ENCODE results near the gene LMBRD2.
"Not testable (repeated sequence)": the region's sequence is repeated elsewhere in the genome, so short reads cannot be mapped to it uniquely, and the experiment has no call there.

LMBRD2 gene

GRCh38 chr5:36160617-36161016 lies 8.9 kb upstream of the LMBRD2 start:
- DNase-seq, result no peak

DNA sequence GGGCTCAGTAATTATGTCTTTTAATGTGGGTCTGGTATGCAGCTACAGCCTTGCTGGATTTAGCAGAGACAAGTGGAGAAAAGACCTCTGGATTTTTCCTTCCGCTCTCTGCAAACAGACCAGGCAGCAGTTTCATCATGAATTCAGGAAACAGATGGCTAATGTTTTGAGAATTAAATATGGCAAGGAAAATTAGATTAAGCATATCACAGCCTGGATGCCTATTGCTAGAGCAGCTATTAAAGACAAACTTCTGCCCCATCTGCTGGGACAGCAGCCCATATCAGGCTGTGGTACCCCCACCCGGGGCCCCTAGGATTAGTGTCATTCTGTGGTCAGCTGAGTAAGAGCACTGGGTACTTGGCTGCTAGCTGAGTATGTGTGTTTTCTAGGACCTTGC lies 6.5 kb upstream of the LMBRD2 start:
- DNase-seq, result no peak

- no peak for DNase-seq
Observed at GRCh38 chr5:36156619-36157018, 4.9 kb upstream of the LMBRD2 start.

DNA sequence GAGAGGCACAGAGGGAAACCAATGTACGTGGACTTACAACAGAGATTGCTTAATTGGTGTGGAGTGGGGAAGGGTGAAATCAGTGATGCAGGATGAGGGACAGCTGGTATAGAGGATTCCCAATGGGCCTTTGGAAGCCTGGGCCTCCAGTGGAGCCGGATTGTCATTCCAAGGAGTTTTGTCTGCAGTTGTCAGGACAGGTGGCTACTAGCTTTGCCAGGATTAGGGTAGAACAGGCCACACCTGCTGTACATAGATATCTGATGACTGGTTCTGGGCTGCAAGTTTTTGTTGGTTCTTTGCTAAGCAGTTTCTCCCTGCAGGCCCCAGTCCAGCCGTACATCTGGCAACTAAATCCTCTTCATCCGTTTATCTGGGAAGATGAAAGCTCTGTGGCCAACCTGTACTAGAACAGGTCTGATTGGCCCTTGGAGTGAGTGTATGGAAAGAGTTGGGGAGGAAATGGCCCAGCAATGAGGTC lies 4.5 kb upstream of the LMBRD2 start:
- DNase-seq, result no peak

DNA sequence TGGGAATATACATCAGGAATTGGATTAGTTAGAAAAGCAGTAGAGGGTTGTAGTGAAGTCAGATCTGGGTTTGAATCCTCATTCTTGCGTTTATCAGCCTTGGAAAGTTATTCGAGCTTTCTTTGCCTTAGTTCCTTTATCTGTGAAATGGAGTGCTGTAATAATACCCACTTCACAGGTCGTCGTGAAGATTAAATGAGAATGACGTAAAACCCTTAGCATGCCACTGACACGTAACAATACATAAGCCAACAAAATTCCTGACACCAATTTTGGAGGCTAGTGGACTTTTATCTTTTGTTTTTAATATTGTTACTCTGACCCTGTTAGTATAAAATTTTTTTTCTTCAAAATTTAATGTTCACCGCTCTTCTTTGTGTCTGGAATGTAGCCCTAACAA lies 3.6 kb upstream of the LMBRD2 start:
- no peak for DNase-seq

- DNase-seq, result no peak
Observed at GRCh38 chr5:36153726-36154125, 2.0 kb upstream of the LMBRD2 start.

DNA sequence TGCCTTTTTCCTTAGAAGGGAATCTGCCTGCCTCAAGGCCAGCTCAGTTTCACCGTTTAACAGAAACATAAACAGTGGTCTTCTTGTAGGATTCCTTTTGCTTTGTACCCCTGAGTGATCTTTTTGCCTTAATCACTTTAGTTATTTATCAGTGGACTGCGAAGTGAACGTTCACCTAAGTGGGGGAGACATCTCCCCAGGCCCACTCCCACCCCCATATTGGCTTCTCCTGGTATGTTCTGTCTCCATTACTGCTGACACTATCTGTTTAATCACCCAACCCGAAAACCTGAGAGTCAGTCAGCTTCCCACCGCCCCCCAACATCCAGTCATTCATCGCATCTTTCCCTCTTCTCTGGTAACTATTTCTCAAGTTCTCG lies 1.6 kb upstream of the LMBRD2 start:
- DNase-seq, result no peak

DNA sequence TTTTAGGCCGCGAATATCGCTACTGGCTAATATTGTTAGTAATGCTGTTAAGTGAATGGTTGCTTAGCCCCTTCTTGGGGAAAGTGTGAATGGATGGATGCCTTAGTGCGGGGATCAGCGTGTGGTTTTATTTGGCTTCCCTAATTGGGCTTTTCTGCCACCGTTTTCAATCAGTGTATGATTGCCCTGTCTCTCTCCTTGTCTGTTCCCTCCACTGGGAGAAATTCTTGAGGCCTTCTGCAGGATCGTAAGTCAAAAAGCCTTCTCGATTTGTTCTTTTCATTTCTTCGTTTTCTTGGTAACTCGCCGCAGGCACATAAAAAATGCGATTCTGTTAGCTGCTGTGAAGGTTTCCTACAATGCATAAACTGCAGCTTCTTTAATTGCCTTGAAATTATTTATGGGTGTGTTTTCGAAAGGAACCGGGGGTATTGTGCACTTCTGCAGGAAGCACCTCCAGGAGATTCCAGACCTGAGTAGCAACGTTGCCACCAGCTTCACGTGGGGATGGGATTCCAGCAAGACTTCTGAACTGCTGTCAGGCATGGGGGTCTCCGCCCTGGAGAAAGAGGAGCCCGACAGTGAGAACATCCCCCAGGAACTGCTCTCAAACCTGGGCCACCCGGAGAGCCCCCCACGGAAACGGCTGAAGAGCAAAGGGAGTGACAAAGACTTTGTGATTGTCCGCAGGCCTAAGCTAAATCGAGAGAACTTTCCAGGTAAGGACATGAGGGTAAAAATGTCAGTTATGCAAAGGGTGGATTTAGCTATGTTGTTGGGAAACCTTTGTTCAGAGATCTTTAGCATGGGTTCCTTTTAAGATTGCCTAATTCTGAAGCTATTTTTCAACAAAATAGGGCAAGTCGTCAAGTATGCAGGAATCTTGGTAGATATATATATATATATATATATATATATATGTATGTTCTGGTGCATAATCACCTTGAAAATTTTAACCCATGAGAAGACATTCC lies 924 bp upstream of the LMBRD2 start:
- DNase-seq, result no peak

DNA sequence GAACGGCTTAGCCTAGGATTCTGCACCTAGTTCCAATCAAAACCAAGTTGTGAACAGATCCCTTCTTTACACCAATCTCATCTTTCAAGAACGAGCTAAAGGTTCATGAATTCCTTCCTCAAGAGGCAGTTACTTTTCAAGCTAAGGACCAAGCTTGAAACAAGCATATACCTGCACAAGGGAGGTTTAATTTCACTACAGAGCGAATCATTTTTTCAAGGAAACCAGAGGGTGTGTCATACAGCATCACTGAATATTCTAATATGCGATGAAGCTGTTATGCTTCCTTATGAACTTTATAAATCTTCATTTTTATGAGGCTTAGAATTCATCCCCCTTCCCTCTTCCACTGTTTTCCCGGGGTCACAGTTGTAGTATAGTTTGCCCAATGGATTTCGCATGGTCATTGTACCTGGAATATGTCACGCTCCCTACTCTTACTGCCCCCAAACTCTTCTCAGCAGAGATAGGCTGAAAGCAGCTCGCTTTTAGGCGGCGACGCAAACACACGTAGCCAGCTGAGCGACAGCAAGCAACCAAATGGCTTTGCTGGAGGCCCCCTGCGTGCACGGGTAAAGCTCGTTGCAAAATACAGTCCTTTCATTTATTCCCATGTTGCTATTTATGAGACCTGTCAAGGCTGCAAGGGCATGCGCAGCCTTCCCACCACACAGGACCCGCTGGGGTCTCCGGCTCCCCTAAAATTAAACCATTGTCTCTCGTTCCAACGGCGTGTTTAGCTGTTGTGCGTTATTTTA lies 832 bp downstream of the LMBRD2 start:
- peak; percentile 38 for DNase-seq

- DNase-seq, result no peak
Observed at GRCh38 chr5:36147681-36148080, 4.0 kb downstream of the LMBRD2 start.

GRCh38 chr5:36146390-36146789 lies 5.3 kb downstream of the LMBRD2 start:
- no peak for DNase-seq

- DNase-seq, result no peak
Observed at GRCh38 chr5:36145311-36145710, 6.4 kb downstream of the LMBRD2 start.

DNA sequence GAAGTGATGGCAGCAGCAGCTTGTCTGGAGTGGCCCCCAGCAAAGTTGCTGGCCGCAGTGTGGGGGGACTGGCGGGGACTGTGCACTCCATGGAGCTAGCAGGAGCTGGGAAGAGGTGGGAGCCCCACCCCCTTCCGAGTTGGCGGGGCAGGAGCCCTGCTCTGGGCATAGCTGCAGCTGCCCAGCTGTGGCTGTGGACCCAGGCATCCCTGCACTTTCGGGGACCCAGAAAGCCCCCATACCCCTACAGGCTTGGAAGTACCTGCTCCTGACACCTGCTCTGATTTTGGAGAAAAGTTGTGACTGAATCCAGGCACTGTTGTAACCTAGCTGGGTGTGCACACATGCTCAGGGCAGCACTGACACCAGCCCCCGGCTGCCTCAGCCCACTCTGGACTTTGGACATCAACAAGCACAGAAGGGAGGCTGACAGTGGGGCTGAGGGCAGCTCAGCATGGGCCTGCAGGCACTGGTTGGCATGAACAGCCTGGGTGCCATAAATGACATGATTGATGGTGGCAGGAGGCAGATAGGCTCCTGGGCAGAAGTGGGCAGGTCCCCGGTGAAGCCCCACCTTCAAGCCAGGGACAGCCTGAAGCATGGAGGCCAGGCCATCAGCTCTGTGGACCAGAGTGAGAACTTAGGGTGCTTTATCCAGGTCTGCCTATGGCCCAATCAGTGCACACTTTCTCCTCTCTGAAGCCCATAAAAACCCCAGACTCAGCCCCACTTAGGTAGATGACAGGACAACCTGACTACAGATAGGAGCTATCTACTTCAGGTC lies 12.6 kb downstream of the LMBRD2 start:
- DNase-seq, result no peak

- no peak for DNase-seq
Observed at GRCh38 chr5:36136581-36136980, 15.1 kb downstream of the LMBRD2 start.

DNA sequence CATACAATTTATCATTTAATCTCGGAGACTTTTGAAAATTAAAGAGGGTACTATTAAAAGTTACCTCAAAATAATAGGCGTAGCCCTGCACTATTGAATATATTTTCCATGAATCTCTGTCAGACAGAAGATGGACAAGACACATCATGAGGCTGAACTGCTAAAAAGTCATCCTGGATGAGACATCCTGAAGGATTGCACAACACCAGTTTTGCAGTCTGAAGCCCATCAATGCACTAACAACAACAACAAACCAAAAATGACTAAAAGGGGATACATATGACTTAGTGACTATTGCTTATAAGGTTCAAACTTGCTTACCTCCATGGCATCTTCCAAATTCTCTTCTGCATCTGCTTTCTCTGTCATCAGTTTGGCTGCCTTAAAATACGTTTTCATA lies 15.7 kb downstream of the LMBRD2 start:
- no peak for DNase-seq

- DNase-seq, result not testable (repeated sequence)
Observed at GRCh38 chr5:36133009-36133408, 18.7 kb downstream of the LMBRD2 start.

DNA sequence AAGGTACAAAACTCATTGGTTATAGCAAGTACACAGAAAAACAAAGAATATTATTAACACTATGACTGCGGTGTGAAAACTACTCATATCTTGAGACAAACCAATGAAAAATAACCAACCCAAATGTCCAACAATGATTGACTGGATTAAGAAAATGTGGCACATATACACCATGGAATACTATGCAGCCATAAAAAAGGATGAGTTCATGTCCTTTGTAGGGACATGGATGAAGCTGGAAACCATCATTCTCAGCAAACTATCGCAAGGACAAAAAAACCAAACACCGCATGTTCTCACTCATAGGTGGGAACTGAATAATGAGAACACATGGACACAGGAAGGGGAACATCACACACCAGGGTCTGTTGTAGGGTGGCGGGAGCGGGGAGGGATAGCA lies 22.0 kb downstream of the LMBRD2 start:
- not testable (repeated sequence) for DNase-seq

- no peak for DNase-seq
Observed at GRCh38 chr5:36128795-36129194, 22.9 kb downstream of the LMBRD2 start.

DNA sequence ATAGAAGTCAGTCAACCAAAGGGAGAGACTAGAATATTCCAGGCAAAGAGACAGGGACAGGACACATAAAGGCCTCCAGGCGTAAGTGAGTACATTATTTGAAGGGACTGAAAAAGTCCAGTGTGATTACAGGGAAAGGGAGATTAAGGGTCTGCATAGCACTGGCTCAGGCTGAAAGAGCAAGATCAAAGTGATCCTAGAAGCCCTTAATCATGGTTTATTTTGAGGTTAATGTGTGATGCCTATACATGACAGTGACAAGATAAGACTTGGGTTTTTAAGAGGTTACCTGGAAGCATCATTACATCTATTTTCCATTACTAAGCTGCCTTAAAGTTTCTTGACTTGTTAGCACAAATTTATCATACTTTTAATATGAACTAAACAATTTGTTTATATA lies 25.8 kb downstream of the LMBRD2 start:
- DNase-seq, result no peak

DNA sequence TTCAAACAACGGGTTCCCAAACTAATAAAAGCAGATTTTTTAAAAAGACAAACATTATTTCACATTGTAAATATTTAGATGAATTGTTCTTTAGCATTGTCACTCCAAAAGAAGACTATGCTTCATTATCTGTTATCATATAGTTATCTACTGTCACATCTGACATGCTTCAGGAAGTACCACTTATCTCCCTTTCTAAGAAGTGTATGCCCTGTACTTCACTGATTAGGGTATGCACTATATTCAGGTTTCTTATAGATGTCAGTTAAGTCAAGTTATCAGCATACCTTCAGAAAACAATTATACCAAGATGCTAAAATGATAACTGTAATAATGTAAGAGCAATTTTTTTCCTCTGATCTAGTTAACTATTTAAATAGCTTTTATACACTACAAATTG lies 40.4 kb downstream of the LMBRD2 start:
- DNase-seq, result no peak

DNA sequence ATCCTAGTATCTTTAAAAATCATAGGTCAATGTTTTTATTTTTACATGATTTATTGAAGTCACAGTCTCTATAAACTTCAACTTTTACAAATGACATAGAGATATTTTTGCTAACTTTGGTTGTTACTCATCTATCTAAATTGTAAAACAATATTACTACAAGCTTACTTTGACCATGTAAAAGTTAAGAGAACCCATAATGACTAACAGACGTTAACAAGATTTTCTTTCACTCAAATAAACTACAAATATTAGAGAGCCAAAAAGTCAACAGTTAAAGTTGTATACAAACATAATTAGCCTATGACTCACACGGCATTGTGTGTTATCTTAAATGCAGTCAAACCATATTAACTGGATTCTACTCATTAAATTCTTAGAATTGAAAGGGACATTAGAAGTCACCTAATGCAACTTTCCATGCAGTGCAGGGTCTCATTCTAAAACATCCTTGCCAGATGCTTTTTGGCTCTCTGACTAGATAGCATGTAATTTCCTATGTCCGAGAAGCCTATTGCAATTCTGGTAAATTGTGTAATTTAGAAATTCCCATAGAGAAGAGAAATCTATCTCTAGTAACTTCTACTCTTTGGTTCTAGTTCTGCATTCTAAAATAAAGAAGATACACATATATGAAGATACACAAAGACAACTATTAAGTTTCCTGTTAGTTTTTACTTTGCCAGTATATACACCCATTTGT lies 42.8 kb downstream of the LMBRD2 start:
- no peak for DNase-seq

- no peak for DNase-seq
Observed at GRCh38 chr5:36105819-36106218, 45.9 kb downstream of the LMBRD2 start.

DNA sequence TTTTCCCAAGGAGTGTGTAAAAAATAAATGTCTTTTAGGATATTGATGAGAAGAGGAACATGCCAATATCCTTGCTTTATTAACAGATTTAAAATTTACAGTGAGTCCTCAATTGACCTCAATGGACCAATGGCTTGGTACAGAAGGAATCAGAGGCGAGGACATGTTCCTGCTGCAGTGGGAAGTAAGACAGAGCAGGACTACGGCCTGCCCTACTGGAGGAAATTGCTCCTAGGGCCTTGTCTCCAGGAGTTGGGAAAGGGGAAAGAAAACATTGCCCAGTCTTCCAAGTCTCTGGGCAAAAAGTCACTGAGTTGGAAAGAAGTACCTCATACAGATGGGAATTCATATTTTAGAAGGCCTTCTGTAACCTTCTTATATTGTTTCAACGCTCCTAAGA lies 51.9 kb downstream of the LMBRD2 start:
- no peak for DNase-seq
